Spleen (tissue), 7 donors: ENCODE results near the gene GRIN3A.

Experiments used
- CTCF ChIP-seq, 11 experiments: fragments of 200-600 bp in 7 of 11; fragments of 450-650 bp in 4 of 11; sonication (generic) in 4 of 11; IDR thresholded peaks in 8 of 11; conservative IDR thresholded peaks in 3 of 11; 1 replicate in 7 of 11; 2 replicates in 4 of 11; pipeline versions ENCODE4 v1.4.0 to v1.8.0; 2016 to 2021; ENCODE audit warnings: antibody characterized with exemption in 11 of 11, inconsistent platforms in 4 of 11, mild to moderate bottlenecking in 1 of 11
- POLR2A ChIP-seq, 3 donors: fragments of 450-650 bp; IDR thresholded peaks; one replicate each; pipeline ENCODE4 v1.5.1; 2017; ENCODE audit warnings: antibody characterized with exemption in 3 of 3, mild to moderate bottlenecking in 1 of 3
- donor health status: DM: no; HTN: no; CAD: no; lungs with moderate emphysema.
- donor health status: DM: no; HTN: no; CAD: no.
- donor health status: DM: no; HTN: no; CAD: no.

DNA sequence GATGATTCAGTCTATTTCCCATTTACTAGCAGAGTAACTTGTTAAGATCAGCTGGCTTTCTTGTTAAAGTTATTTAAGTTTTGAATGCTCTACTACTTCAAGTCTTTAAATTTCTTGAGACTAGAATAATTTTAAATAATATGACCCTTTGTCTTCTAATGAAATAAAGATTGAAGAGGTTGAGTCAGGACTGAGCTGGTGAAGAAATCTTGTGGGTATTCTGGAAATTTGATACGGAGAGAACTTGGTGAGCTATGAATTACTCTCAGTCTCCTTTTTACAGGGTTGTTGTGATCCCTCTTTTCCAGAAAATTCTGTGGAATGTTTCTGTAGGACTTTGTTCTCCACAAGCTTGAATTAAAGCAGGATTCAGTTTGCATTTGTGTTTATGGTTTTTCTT is 175.5 kb downstream of the GRIN3A start:
- TF ChIP-seq CTCF (IDR thresholded peaks at IDR 0.05 in 8 of 11, conservative IDR thresholded peaks at IDR 0.05 in 3 of 11) (no peak), POLR2A (IDR thresholded peaks at IDR 0.05) (no peak)
